NCI-H2107 treated with DMSO at 0.1 percent for 48 hours (cell line): ENCODE data around the gene NCK1.

ENCODE experiments used
- DNase-seq: peaks from one replicate; lab custom pipeline; 2025; ENCODE audit not compliant: unreplicated experiment; lab: John Stamatoyannopoulos, UW

The NCK1 gene

DNA sequence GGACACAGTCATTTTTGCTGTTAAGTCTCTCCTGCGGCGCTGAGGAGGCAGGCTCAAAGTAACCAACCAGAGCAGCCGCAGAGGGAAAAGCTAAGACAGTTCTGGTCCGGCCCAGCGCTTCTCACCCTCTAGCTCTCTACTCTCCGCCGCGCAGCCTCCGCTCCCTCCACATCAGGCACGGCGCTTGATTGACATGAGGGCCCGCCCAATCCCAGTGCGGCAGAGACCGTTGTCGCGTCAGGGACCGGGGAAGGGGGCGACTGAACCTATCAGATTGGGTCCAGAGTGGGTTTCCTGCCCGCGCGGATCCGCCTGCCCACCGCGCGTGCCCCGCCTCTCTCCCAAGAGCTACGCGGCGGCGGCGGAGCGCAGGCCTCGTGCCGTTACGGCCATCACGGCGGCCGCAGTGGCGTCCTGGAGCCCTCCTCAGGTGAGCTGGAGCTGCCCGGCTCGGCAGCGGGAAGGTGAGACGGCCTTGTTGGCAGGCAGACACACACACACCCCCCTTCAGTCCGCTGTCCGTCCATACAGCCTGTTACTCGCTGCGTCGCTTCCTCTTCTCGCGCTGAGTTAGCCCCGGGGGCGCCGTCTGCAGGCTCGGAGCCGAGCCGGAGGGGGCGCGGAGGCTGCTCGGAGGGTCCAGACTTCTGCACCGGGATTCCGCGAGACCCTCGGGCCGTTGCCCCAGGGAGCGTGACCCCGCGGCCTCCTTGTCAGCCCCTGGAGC, at the start of gene NCK1:
NCK1 (plus strand) TSS at position 319 of the 727 bp plus-strand sequence. CDS start 65,794 bp downstream, outside the sequence.
- peak; percentile 97 for DNase-seq

DNA sequence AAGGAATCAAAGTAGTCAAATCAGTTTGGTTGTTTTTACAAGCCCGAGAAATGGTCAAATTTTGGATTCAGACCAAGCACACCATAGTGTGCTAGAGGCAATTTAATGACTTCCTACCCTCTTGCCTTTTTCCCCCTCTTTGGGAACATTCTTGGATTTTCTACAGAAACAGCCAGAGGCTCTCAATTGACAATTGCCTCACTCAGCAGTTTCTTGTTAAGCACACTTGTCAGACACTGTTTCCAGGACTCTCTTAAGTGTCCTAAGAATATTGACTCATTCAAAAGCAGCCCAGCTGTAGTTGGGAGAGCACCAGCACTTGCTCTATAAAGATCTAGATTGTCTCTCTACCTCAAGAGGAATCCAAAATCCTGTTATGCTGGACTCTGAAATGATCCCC, 44.6 kb upstream of the NCK1 start:
- DNase-seq: no peak

DNA sequence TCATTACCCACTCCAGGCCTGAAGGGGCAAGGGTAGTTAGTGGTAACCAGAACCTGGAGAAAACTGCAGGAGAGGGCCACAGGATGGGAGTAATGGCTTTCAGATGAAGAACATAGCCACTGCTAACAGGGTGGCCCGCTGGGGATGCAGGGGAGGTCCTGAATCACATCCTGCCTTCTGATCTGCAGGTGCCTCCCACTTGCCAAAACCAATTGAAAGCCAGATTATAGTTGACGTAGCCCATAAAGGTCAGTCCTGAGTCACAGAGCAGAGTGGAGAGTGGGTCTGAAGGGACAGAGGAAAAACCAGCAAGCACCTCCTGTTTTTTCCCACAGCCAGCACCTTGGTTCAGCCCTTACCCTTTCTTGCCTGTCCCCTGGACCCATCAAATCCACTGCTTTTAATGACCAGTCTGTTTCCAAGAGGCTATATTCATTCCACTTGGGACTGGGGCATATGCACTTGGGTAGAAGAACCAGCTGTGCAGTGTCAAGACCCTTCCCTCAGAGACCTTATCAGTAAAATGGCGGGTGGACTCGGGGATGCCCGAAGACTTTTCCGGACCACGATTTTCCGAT, 43.7 kb upstream of the NCK1 start:
- peak; percentile 50 for DNase-seq

DNA sequence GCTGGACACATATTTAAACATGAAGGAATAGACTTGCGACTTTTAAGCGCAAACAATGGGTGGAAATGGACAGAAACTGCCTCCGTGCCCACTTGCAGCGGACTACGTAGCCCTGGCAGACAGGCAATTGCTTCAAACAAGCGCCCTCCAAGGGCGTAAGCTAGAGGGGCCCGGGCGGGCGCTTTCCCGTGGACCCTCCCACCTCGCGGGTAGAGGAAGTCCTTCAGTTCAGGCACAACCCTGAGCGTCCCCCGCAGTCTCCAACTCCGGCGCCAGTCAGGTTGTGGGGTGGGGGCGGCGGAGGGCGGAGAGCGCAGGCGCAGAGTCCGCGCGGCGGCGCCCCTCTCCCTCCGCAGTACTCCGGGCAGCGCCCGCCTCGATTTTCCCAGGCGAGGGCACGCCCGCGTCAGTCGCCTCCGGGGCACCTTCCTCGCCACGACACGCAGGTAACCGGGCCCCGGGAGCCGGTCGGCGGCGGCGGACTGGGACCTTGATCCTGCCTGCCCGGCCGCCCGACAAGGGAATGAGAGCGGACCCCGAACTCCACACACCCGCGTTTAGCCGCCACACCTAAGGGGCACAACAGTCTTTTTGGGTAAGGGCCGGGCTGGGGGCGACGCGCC, 43.1 kb upstream of the NCK1 start, which contains the start of gene SLC35G2:
SLC35G2 (plus strand) TSS at position 358 of the 623 bp plus-strand sequence. CDS start 35,335 bp downstream, outside the sequence.
- peak; percentile 48 for DNase-seq

DNA sequence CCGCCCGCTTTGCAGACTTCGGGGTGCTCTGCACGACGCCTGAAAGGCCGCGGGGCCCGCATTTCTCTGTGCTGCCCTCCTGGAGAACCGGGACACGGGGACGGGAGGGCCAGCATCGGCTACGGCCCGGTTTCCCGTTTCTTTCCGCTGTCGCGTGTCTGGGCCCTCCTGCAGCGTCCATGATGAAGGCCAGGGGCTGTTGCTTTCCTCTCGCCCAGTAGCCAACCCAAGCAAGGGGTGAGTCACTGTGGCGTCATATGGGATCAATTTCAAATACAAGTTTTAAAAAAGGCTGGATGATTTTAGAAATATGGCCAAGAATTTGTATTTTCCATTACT, 42.6 kb upstream of the NCK1 start:
- peak; percentile 67 for DNase-seq

DNA sequence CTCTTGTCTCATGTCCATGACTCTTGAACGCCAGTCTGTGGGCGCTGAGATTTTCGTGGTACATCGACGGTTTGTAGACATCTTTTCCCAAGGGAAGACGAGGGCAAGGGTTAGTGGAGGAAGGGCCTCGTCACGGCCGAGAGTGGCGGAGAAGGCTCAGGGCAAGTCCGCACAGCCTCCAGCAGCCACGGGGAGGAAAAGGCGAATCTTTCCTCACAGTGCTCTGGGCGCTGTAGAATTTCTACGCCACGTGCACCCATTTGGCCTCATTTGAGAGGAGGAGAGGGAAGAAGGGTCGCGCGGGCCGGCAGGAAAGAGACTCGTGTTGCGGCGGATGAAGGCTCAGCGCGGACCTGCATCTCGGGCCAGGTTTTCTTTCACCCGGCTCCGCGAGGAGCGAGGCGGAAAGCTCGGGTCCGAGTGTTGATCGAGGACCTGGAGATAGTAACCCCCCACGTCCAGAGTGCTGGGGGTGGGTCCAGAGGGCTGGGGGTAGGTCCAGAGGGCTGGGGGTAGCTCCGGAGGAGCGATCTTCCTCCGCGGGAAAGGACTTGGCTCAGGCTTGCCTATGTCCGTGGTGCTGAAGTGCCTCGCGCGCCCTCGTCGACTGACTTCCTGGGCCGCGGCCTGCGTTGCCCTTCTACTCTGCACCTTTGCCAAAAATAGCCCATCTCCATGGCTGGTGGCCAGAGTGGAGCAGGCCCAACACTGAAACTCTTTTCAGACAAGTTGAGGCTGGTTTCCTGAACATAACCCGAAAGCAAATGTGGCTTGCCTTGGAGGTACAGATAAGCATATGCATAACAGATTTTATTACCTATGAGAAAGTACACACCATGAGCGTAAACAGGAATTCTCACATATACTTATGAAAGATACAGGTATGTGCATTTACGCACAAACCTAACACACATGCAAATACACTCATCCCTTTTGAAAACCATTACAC, 42.0 kb upstream of the NCK1 start:
- peak; percentile 70 for DNase-seq

DNA sequence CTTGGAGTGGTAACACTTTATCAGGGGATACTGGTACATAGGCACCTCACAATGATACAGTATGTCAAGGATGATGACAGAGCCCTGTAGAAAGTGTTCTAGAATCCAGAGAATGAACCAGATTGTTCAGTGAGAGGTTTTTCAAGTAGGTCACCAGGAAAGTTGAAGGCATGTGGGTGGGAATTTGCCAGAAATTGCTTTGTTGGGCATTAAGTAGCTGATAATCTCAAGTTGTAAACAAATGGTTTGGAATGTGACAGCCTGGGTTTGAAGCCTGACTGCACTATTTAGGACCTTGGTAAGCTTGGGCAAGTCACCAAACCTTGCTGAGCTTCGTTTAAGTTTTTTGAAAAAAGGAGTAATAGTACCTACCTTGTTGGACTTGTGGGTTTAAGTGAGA, 30.5 kb upstream of the NCK1 start:
- no peak for DNase-seq

DNA sequence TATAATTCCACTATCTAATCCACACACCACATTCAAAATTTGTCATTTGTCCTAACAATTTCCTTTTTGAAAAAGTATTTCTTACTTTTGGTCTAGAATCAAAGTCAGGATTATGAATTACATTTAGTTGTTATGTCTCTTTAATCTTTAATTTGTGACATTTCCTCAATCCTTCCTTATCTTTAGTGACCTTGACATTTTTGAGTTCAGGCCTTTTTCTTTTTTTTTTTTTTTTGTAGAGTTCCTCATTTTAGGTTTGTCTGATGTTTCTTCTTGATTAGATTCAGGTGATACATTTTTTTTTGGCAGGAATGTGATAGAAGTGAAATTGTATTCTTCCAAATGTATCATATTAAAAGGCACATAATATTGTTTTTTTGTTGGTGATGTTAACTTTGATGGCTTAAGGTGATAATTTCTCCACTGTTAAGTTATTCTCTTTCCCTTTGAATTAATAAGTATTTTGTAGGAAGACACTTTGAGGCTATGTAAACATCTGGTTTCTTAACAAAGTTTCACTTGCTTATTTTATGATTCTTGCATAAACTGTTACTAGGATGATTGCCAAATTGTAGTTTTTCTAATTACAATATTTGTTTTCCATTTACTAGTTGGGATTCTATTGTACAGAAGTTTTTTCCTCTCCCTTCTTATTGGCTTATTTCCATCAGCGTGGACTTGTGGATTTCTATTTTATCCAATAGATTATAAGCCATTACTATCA, 26.8 kb upstream of the NCK1 start:
- DNase-seq: no peak

DNA sequence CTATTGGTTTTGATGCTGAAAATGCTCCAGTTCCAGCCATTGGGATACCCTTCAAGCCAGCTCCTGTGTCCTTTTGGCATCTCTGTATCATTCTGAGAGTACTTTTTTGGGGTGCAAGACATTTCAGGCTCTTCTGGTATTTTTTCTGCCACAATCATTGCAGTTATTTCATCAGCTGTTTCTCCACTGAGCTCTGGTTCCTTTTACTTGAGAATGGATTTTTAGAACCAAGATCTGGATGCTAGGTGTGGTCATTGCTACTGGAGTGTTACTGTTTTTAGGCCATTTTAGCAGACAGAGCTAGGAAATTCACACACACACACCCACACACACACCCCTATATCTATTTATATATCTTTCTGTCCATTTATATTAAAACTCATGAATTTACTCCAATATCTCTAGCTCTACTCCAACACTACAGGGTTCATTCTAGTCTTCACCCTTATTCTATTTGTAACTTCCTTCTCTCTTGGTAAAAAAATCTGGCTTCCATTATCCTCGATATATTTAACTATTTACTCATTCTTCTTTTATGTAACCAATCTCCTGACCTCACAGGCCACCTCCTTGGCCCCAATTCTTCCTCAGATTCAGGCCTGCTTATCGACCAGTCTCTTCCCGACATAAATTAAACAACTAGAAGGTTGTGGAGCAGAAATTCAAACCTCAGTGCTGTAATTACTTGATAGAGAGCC, 26.0 kb upstream of the NCK1 start:
- no peak for DNase-seq

DNA sequence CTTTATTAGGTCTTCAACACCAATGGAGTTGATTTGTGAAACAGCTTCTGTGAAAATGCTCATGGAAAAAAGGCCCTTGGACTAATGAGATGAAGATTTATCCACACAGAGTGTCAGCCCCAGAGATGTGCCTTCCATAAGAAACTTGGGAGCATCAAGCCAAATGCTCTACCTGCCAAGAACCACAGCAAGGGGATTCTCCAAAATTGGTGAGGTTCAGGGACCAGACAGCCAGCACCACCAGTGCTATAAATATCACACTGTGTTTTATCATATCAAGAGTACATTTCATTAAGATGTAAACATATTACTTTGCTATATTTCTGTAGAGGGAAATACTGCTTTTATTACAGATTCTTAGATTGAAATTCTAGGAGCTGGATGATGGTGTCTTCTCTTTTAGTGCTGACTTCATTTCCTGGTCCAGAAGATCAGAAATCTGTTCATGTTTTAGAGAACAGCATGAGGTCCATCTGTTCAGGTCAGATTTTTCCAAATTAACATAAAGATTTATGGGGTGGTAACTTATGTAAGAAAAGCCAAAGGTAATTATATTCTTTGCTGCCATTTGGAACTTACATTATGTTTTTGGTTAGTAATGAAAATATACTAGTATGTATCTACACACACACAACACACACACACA, 25.4 kb upstream of the NCK1 start:
- DNase-seq: no peak

DNA sequence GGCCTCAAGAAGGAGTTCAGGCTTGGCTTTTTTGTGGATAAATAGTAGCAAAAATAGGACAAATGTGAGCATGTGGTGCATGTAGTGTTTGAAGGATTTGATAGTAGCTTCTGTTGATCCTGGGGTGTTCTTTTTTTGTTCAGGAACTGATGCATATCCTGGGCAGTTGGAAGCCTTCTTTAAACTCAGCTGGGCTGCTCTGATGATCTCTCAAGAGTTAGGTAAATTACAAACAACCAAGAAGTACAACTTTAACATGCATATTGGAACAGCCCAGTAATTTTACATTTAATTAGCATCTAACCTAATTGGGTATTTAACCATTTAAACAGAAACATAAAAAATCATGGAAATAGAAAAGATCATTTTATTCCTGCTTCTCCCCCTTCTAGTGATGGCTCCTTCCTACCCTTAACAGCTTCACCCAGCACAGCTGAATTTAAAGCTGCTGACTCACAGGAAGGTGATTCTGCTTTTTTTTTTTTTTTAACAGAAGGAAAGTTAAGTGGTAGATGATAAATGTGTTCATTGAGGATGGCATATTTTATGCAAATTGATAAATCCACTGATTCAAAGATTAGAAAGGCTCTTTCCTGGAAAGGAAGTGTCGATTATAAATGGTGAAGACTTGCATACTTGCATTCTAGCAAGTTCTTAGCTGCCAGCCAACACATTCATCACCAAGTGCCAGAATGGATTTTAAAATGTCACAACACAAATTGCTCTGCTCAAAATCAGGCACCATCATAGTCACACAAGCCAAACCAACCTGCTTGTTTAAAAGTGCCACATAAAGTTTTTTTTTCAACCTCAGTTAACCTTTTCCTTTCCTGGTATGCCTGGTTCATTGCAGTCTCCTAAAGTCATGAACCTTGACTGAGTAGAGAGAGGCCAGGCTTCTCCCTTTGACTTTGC, 23.1 kb upstream of the NCK1 start:
- no peak for DNase-seq

DNA sequence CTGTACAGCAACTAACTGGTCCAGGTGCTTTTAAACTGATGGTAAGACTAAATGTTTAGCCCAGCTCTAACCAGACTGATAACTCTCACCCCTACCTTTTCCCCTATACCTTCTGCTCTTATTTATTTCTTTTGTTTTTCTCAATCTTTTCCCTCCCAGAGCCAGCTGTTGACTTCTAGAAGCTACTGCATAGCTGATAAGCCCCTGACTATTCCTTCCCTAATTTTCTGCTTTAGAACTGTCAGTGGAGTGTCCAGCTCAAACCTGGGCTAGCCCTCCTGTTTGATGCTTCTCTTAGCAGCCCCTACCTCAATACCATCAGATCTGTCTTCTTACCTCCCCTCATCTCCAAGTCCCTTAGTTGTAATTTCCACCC, 22.5 kb upstream of the NCK1 start:
- no peak for DNase-seq

DNA sequence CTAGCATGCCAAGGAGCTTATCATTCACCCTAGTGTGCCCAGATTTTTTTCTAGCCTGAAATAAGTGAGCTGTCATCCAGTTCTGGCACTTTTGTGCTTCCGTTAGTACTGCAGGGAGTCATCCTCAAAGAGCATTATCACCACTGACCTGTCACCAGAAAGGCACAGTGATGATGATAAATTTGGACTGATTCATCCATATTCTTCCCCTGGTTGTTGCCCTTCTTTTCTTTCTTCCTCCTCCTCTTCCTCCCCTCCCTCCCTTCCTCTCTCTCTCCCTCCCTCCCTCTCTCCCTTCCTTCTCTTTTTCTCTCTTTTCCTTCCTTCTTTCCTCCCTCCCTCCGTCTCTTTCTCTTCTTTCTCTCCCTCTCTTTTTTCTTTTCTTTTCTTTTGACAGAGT, 21.8 kb upstream of the NCK1 start:
- DNase-seq: no peak

DNA sequence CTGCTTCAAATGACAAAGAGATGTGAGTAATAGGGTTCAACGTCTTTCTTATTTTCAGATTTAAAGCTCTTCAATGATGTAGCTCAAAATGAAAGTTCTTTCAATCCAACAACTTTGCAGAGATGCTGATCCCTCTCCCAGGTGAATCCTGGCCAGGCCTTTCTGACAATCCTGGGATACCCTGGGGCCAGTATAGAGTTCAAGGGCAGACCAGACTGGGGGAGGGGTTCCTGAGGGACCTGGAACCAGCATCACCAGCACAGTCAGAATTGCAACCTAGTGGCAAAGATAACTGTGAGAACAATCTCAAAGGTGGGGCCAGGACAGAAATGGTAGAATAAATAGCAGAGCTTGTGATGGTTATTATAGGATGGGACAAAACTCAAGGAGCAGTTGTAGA, 19.7 kb upstream of the NCK1 start:
- no peak for DNase-seq

DNA sequence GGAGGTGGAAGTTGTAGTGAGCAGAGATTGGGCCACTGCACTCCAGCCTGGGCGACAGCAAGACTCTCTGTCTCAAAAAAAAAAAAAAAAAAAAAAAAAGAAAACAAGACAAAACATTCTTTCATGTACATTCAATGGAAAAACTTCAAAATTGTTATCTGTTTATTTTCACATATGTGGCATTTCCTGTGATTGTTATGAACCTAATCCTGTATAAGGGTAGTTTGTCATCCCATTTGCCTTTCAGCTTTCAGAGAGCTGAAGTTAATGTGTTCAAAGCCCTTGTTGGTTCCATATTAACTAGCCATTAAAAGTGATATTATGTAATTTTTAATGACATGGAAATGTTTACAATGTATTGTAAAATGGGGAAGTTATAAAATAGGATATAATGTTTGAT, 17.3 kb upstream of the NCK1 start:
- DNase-seq: no peak

DNA sequence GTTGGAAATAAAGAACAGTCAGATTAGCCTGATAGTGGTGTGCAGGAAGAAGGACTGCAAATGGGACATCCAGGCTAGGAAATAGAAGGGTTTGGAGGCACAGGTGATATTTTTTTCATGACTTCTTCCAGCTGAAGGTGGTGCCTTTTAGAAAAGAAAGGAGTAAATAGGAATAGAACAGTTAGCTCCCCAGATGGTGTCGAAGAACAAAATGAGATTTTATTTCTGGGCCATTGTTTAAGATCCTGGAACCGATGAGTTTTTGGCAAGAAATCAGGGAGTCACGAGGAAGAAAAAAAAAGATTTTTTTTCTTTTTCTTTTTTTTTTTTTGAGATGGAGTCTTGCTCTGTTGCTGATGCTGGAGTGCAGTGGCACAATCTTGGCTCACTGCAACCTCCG, 9.8 kb upstream of the NCK1 start:
- DNase-seq: no peak

DNA sequence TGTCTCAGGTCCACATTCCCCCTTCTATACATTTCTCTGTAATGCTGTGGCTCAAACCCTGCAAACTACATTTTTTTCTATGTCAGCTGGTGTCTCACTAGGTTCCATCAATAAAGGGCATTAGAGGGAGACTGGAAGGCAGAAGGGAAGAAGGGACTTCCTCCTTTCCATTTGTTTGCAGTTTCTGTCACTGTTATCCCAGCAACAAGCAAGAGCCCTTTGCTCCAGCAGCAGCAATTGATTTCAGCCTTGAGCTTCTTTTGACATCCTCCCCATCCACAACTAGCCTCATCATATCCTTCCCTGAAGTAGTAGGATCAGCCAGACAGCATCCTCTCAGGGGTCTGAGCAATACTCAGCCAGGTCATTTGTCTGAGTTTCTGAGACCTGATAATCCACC, 5.3 kb upstream of the NCK1 start:
- DNase-seq: no peak

DNA sequence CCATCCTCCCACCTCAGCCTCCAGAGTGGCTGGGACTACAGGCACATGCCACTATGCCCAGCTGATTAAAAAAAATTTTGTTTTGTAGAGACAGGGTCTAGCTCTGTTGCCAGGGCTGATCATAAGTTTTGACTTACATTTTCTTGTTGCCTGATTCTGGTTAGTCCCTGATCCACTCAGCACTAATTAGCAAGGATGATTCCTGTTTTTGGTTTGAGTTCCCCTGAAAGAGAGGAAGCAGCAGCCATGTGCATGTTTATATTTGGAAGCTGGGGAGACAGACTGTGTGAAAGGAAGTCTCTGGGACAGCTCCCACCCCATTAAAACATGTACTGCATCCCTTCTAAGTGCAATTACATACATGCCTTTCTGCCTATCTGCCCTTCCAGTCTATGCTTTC, 3.6 kb upstream of the NCK1 start:
- DNase-seq: no peak

DNA sequence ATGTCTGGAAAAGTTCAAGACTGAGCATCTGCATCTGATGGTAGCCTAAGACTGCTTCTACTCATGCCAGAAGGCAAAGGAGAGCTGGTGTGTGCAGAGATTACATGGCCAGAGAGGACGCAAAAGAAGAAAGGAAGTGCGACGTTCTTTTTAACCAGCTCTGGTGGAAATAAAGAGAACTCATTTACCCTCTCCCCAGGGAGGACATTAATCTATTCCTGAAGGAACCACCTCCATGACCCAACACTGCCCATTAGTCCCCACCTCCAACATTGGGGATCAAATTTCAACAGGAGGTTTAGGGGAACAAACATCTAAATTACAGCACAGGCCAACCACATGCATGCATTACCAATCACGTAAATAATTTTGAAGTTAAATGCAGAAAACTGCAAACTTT, 1.5 kb upstream of the NCK1 start:
- peak; percentile 60 for DNase-seq
